CD1c-positive myeloid dendritic cell (primary cell): ENCODE measurements around the gene RAB11FIP3.
A peak's percentile ranks its signal among the peaks of the same experiment; 100 is the strongest.

Source experiments
- DNase-seq: peaks from one replicate; pipeline ENCODE4 v3.0.0-alpha.2; 2016; ENCODE audit errors: extremely low spot score

RAB11FIP3 gene

GRCh38 chr16:518858-519257 is 93.4 kb downstream of the RAB11FIP3 start:
- no peak for DNase-seq

GRCh38 chr16:519425-519824 is 94.0 kb downstream of the RAB11FIP3 start:
- DNase-seq, result no peak

GRCh38 chr16:519841-520687 is 94.6 kb downstream of the RAB11FIP3 start:
- DNase-seq, result no peak

- no peak for DNase-seq
Observed at GRCh38 chr16:520847-521246, 95.4 kb downstream of the RAB11FIP3 start.

GRCh38 chr16:521381-522210 is 96.1 kb downstream of the RAB11FIP3 start:
- DNase-seq, result no peak

- no peak for DNase-seq
Observed at GRCh38 chr16:522320-523096, 97.1 kb downstream of the RAB11FIP3 start.

- DNase-seq, result no peak
Observed at GRCh38 chr16:523097-523741, 97.8 kb downstream of the RAB11FIP3 start.

- DNase-seq, result no peak
Observed at GRCh38 chr16:524274-525040, 99.0 kb downstream of the RAB11FIP3 start.

- no peak for DNase-seq
Observed at GRCh38 chr16:525123-525519, 99.7 kb downstream of the RAB11FIP3 start.

GRCh38 chr16:525520-526180 is 100.2 kb downstream of the RAB11FIP3 start:
- DNase-seq, result peak; percentile 34

GRCh38 chr16:526181-527014 is 100.9 kb downstream of the RAB11FIP3 start:
- DNase-seq, result no peak

- DNase-seq, result peak; percentile 91
Observed at GRCh38 chr16:527015-527903, 101.8 kb downstream of the RAB11FIP3 start, which contains the start of gene CAPN15. CAPN15 (plus strand) TSS chr16:527712; CDS start chr16:546839, 19,127 bp downstream.

- DNase-seq, result peak; percentile 78
Observed at GRCh38 chr16:528111-529011, 102.9 kb downstream of the RAB11FIP3 start.

GRCh38 chr16:529012-529575 is 103.6 kb downstream of the RAB11FIP3 start:
- no peak for DNase-seq

- no peak for DNase-seq
Observed at GRCh38 chr16:530111-530817, 104.8 kb downstream of the RAB11FIP3 start.

GRCh38 chr16:531494-532125 is 106.2 kb downstream of the RAB11FIP3 start:
- no peak for DNase-seq
